Uterus (tissue), 4 donors: Measurements from ENCODE around the gene KRCC1. TPM values are rescaled to one million over a fixed set of nuclear protein-coding genes. Genes with fewer than 3 reads are reported as not detected.
"Not testable (repeated sequence)": the region's sequence is repeated elsewhere in the genome, so short reads cannot be mapped to it uniquely, and the experiment has no call there.

ENCODE experiments used
- DNase-seq, 2 donors: peaks; one replicate each; pipeline ENCODE4 v3.0.0-alpha.2; 2019 to 2020
- H3K27ac ChIP-seq, 2 donors: fragments of 200-600 bp; sonication (generic); 1 replicate in 1 of 2; 2 replicates in 1 of 2; pipeline ENCODE4 v1.5.1; 2016 to 2018
- H3K27me3 ChIP-seq, 2 donors: fragments of 200-600 bp; sonication (generic); one replicate each; pipeline ENCODE4 v1.5.1; 2018 to 2019; ENCODE audit warnings: control low read depth in 1 of 2
- H3K36me3 ChIP-seq, 2 donors: fragments of 200-600 bp; sonication (generic); one replicate each; pipeline ENCODE4 v1.5.1; 2019; ENCODE audit warnings: control low read depth in 1 of 2
- H3K4me1 ChIP-seq, 2 donors: fragments of 200-600 bp; sonication (generic); one replicate each; pipeline ENCODE4 v1.5.1; 2018 to 2019; ENCODE audit warnings: control low read depth in 1 of 2
- H3K4me3 ChIP-seq, 2 donors: fragments of 200-600 bp; sonication (generic); 1 replicate in 1 of 2; 2 replicates in 1 of 2; pipeline ENCODE4 v1.5.1; 2018 to 2019; ENCODE audit warnings: mild to moderate bottlenecking in 1 of 2
- H3K9me3 ChIP-seq, 2 donors: fragments of 200-600 bp; sonication (generic); one replicate each; pipeline ENCODE4 v1.5.1; 2019; ENCODE audit warnings: control low read depth in 1 of 2
- POLR2A ChIP-seq, 2 donors: fragments of 450-650 bp; IDR thresholded peaks; one replicate each; pipeline ENCODE4 v1.6.1; 2016; ENCODE audit warnings: antibody characterized with exemption in 2 of 2, mild to moderate bottlenecking in 1 of 2, moderate library complexity in 1 of 2
- intact Hi-C: fragments of 100-400 bp; cut with DNase I; formaldehyde crosslinking; loops from one replicate; pipeline ENCODE4 v1.15.1; 2023; ENCODE audit warnings: low total_unique reads
- total RNA-seq, 4 donors: library from RNA; depleted of rRNA in 3 of 4; stranded (reverse); fragments of >200 nt in 3 of 4; gene quantifications; one replicate each; pipeline versions ENCODE4 v1.1.0 to v1.2.4, GENCODE V29; 2014 to 2023
- TF ChIP-seq, protein P1 (sequence below), 4 experiments: fragments of 200-600 bp in 2 of 4; fragments of 450-650 bp in 2 of 4; sonication (generic) in 2 of 4; IDR thresholded peaks; one replicate each; pipeline ENCODE4 v1.5.1; 2016 to 2019; ENCODE audit warnings: antibody characterized with exemption in 4 of 4, mild to moderate bottlenecking in 2 of 4, moderate library complexity in 1 of 4
- donor health status: DM: yes; HTN: yes; CAD: no.

Gene KRCC1
- total RNA-seq, 4 donors from 2014 or later = 19.7 to 62.1 (median 30.1) TPM

GRCh38 chr2:88006912-88007439 is 48.6 kb downstream of the KRCC1 start:
- Histone ChIP-seq H3K27me3 (no peaks in the 10 kb centered on the region), H3K4me3 (no peak overlapping the region), H3K4me1 (no peaks in the 10 kb centered on the region), H3K9me3 (no peaks in the 10 kb centered on the region), H3K27ac (no peak overlapping the region), H3K36me3 (no peaks in the 10 kb centered on the region)
- DNase-seq = no peak
- TF ChIP-seq, protein P1, sequence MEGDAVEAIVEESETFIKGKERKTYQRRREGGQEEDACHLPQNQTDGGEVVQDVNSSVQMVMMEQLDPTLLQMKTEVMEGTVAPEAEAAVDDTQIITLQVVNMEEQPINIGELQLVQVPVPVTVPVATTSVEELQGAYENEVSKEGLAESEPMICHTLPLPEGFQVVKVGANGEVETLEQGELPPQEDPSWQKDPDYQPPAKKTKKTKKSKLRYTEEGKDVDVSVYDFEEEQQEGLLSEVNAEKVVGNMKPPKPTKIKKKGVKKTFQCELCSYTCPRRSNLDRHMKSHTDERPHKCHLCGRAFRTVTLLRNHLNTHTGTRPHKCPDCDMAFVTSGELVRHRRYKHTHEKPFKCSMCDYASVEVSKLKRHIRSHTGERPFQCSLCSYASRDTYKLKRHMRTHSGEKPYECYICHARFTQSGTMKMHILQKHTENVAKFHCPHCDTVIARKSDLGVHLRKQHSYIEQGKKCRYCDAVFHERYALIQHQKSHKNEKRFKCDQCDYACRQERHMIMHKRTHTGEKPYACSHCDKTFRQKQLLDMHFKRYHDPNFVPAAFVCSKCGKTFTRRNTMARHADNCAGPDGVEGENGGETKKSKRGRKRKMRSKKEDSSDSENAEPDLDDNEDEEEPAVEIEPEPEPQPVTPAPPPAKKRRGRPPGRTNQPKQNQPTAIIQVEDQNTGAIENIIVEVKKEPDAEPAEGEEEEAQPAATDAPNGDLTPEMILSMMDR (IDR thresholded peaks at IDR 0.05) = no peak
- no peak for TF ChIP-seq POLR2A (IDR thresholded peaks at IDR 0.05)
- intact Hi-C loops = no loop called here

DNA sequence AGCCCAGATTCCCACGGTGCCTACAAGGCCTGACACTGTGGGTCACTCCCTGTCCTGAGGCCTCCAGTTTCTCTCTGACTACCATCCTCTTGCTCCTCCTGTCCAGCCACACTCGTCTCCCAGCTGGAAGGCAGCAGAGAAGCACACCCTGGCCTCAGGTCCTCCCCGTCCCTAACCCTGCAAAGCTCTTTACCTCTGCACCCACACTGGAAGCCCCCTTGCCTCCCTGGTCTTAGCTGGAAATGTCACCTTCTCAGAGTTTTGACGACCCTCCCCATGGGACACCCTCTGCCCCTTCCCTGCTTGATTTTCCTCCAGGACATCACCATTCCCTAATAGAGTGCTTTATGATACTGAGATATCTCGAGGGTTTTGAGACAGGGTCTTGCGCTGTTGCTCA is 49.8 kb downstream of the KRCC1 start:
- intact Hi-C loops = no loop called here
- Histone ChIP-seq H3K27ac (no peak overlapping the region), H3K9me3 (no peaks in the 10 kb centered on the region), H3K36me3 (no peaks in the 10 kb centered on the region), H3K27me3 (no peaks in the 10 kb centered on the region), H3K4me3 (no peak overlapping the region), H3K4me1 (no peaks in the 10 kb centered on the region)
- TF ChIP-seq POLR2A (IDR thresholded peaks at IDR 0.05) = no peak
- TF ChIP-seq, protein P1 (IDR thresholded peaks at IDR 0.05) = no peak
- no peak for DNase-seq

GRCh38 chr2:88003074-88003755 is 52.4 kb downstream of the KRCC1 start:
- Histone ChIP-seq H3K27me3 (no peaks in the 10 kb centered on the region), H3K36me3 (no peaks in the 10 kb centered on the region), H3K4me1 (no peaks in the 10 kb centered on the region), H3K9me3 (no peaks in the 10 kb centered on the region), H3K27ac (no peak overlapping the region), H3K4me3 (no peak overlapping the region)
- TF ChIP-seq, protein P1 (IDR thresholded peaks at IDR 0.05) = no peak
- intact Hi-C loops = no loop called here
- DNase-seq = no peak

DNA sequence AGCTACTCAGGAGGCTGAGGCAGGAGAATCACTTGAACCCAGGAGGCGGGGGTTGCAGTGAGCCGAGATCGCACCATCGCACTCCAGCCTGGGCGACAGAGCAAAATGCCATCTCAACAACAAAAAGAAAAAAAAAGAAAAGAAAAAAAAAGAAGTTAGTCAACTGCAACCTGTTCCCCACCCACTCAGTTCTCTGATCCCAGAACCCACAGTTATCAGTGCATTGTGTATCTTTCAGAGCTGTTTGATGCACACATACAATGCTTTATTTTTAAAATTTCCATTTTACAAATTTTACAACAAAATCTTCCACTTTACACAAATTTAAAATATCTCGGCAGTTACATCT is 53.2 kb downstream of the KRCC1 start:
- H3K9me3 ChIP-seq = no peaks in the 10 kb centered on the region
- no peak overlapping the region for H3K27ac ChIP-seq
- intact Hi-C loops = no loop called here
- H3K4me1 ChIP-seq = no peaks in the 10 kb centered on the region
- H3K27me3 ChIP-seq = no peaks in the 10 kb centered on the region
- TF ChIP-seq, protein P1 (IDR thresholded peaks at IDR 0.05) = no peak
- TF ChIP-seq POLR2A (IDR thresholded peaks at IDR 0.05) = no peak
- H3K4me3 ChIP-seq = no peak overlapping the region
- no peaks in the 10 kb centered on the region for H3K36me3 ChIP-seq
- no peak for DNase-seq

- H3K27ac ChIP-seq, DNase-seq, H3K4me1 ChIP-seq, H3K4me3 ChIP-seq, H3K9me3 ChIP-seq, H3K36me3 ChIP-seq, H3K27me3 ChIP-seq, intact Hi-C loops: not testable (repeated sequence)
Measured at GRCh38 chr2:88000474-88000873, 55.1 kb downstream of the KRCC1 start.

- no peak overlapping the region for H3K27ac ChIP-seq
Measured at GRCh38 chr2:87996570-87996969, 59.0 kb downstream of the KRCC1 start.

More at GRCh38 chr2:87996570-87996969, 59.0 kb downstream of the KRCC1 start:
- Histone ChIP-seq H3K4me1 (no peaks in the 10 kb centered on the region), H3K4me3 (no peak overlapping the region), H3K9me3 (no peaks in the 10 kb centered on the region), H3K27me3 (no peaks in the 10 kb centered on the region), H3K36me3 (no peaks in the 10 kb centered on the region)
- TF ChIP-seq POLR2A (IDR thresholded peaks at IDR 0.05) = no peak
- TF ChIP-seq, protein P1 (IDR thresholded peaks at IDR 0.05) = no peak
- DNase-seq = no peak
- intact Hi-C loops = no loop called here
